Measurements from ENCODE around the gene NRG3.

GRCh38 chr10:82150123-82150900 lies 275.3 kb downstream of the NRG3 start:
- TF ChIP-seq TAF1 (IDR thresholded peaks at IDR 0.05; ENCODE audit: low read depth, low read length) (no peak), POLR2AphosphoS5 (IDR thresholded peaks at IDR 0.05; ENCODE audit: low read depth, low read length) (no peak), POLR2A (IDR thresholded peaks at IDR 0.05; ENCODE audit: low read depth, low read length) (no peak), PAX5 (IDR thresholded peaks at IDR 0.05; ENCODE audit: insufficient read depth, low read length, severe bottlenecking) (no peak)

Measured in GM12891 (cell line).